Right atrium auricular region (tissue), 2 donors: ENCODE results near the gene IGFBP2. TPM values are rescaled to one million over a fixed set of nuclear protein-coding genes. Genes with fewer than 3 reads are reported as not detected.

Experiments used
- DNase-seq: peaks from one replicate; pipeline ENCODE4 v3.0.0-alpha.2; 2019; ENCODE audit warnings: low spot score
- H3K27ac ChIP-seq, 2 donors: fragments of 200-600 bp; sonication (generic); 1 replicate in 1 of 2; 2 replicates in 1 of 2; pipeline ENCODE4 v1.5.1; 2016 to 2019
- H3K27me3 ChIP-seq, 2 donors: fragments of 200-600 bp; sonication (generic); one replicate each; pipeline versions ENCODE4 v1.5.1 to v1.6.0; 2017 to 2019
- H3K36me3 ChIP-seq: fragments of 200-600 bp; sonication (generic); one replicate; pipeline ENCODE4 v1.5.1; 2016
- H3K4me1 ChIP-seq, 2 donors: fragments of 200-600 bp; sonication (generic); one replicate each; pipeline versions ENCODE4 v1.5.1 to v1.6.0; 2017 to 2019
- H3K4me3 ChIP-seq, 2 donors: fragments of 200-600 bp; sonication (generic); 1 replicate in 1 of 2; 2 replicates in 1 of 2; pipeline ENCODE4 v1.5.1; 2017 to 2019; ENCODE audit warnings: mild to moderate bottlenecking in 1 of 2, moderate library complexity in 1 of 2
- H3K9me3 ChIP-seq, 2 donors: fragments of 200-600 bp; sonication (generic); one replicate each; pipeline ENCODE4 v1.5.1; 2019
- CTCF ChIP-seq, 2 donors: fragments of 200-600 bp; sonication (generic); IDR thresholded peaks; one replicate each; pipeline ENCODE4 v1.5.1; 2019; ENCODE audit warnings: antibody characterized with exemption in 2 of 2
- total RNA-seq, 2 donors: library from RNA; depleted of rRNA; stranded (reverse); fragments of >200 nt; gene quantifications; one replicate each; pipeline ENCODE4 v1.1.0, GENCODE V29; 2016

Gene IGFBP2
- total RNA-seq, 2 donors from 2014 or later = 255 to 508 TPM

- Histone ChIP-seq H3K9me3 (peaks cover 0 to 4% of the 10 kb centered on the region in 2 donors), H3K4me3 (no peak overlapping the region), H3K4me1 (peaks cover 0 to 27% of the 10 kb centered on the region in 2 donors), H3K36me3 (no peaks in the 10 kb centered on the region), H3K27ac (peak overlapping the region; percentile 41 to 55), H3K27me3 (no peaks in the 10 kb centered on the region)
- TF ChIP-seq CTCF (IDR thresholded peaks at IDR 0.05) = no peak
- DNase-seq = no peak
Observed at GRCh38 chr2:216710551-216711301, 77.5 kb downstream of the IGFBP2 start.

- DNase-seq = no peak
- Histone ChIP-seq H3K4me1 (peaks cover 0 to 27% of the 10 kb centered on the region in 2 donors), H3K9me3 (peaks cover 0 to 4% of the 10 kb centered on the region in 2 donors), H3K36me3 (no peaks in the 10 kb centered on the region), H3K4me3 (no peak overlapping the region), H3K27me3 (no peaks in the 10 kb centered on the region), H3K27ac (peak overlapping the region; percentile 41 to 55)
- no peak for TF ChIP-seq CTCF (IDR thresholded peaks at IDR 0.05)
Observed at GRCh38 chr2:216711348-216711747, 78.1 kb downstream of the IGFBP2 start.

GRCh38 chr2:216713691-216714336 lies 80.6 kb downstream of the IGFBP2 start:
- H3K9me3 ChIP-seq = peaks cover 0 to 4% of the 10 kb centered on the region in 2 donors
- H3K27me3 ChIP-seq = no peaks in the 10 kb centered on the region
- no peak overlapping the region for H3K27ac ChIP-seq
- H3K4me1 ChIP-seq = peaks cover 0 to 27% of the 10 kb centered on the region in 2 donors
- no peak overlapping the region for H3K4me3 ChIP-seq
- no peak for TF ChIP-seq CTCF (IDR thresholded peaks at IDR 0.05)
- no peaks in the 10 kb centered on the region for H3K36me3 ChIP-seq
- DNase-seq = no peak

Other genes starting within 250 kb of the IGFBP2 start
- gene SMARCAL1, start 220.9 kb upstream of the IGFBP2 start, total RNA-seq = 10 to 100 TPM; 12.1 to 16.0 TPM
- 1,000 to 10,000 TPM in 1 of 2 donors, 100 to 1,000 TPM in 1; 425 to 1,004 TPM for gene RPL37A, start 134.6 kb upstream of the IGFBP2 start, total RNA-seq
- 100 to 1,000 TPM; 169 to 554 TPM for gene IGFBP5, start 62.1 kb downstream of the IGFBP2 start, total RNA-seq
- not detected for gene TNP1, start 226.6 kb downstream of the IGFBP2 start, total RNA-seq